GM18861 (cell line): ENCODE results near the gene KRT2.

Experiments
- ATAC-seq: cut with Tn5 transposase; IDR thresholded peaks from one replicate; pipeline ENCODE4 v1.9.1; 2021; ENCODE audit not compliant: unreplicated experiment

Gene KRT2

GRCh38 chr12:52617403-52617785, 34.6 kb downstream of the KRT2 start:
- ATAC-seq, result no peak

- ATAC-seq, result no peak
Observed at GRCh38 chr12:52616680-52617402, 35.2 kb downstream of the KRT2 start.

GRCh38 chr12:52615912-52616311, 36.1 kb downstream of the KRT2 start:
- ATAC-seq, result no peak

- ATAC-seq, result no peak
Observed at GRCh38 chr12:52615208-52615868, 36.7 kb downstream of the KRT2 start.

DNA sequence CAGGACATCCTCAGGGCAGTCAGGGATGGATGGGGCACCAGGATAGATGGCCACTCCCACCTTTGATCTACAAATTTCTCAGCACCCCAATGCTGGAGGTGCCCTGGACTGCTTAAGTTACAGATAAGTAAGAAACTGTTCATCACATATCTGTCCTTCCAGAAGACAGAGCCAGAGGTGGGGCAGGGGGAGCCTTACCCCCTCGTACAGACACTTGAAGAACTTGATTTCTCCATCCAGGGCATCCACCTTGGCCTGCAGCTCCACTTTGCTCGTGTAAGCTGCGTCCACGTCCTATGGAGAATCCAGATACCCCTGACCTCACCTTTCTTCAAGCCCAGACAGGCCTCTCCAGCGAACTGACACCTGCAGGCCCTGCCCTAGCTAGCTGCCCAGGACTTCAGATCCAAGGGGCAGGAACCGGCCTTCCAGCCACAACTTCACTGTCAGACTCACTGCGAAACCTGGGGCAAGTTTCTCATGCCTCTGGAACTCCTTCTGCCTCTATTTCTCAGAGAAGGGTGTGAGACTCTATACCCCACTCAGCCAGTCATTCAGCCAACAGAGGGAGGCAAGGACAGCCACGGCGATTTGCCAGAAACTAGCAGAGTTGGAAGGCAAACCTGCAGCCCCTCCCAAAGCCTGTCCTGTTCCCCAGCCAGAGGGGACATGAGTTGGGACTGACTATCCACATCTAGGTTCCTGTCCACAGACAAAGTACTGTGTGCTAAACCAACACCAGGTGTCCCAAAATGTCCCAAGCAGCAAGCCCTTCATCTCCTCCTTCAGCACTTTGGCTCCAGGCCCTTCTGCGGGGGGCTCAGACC, 37.4 kb downstream of the KRT2 start:
- ATAC-seq, result no peak

DNA sequence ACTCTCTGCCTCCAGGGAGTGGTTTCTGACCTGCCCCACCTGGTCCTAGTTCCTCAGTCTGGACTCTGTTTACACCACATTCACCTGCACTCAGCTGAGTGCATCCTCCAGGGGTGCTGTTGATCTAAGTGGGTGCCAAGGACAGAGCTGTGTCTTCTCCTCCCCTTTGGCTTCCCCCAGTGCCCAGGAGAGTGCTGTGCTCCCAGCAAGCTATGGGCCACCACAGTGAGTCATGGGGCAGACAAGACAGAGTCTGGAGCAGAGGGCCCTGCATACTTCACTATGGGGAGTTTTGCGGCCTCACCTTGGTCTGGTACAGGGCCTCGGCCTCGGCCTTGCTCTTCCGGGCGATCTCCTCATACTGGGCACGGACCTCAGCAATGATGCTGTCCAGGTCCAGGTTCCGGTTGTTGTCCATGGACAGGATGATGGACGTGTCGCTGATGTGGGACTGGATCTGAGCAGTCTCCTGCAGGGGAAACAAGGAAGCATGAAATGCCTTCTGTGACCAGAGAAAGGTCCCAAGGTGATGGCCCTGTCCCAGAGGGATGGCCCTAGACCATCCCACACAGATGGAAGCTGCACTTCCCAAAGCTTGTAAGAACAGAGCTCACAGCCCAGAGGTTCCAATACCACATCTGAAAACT, 38.5 kb downstream of the KRT2 start:
- no peak for ATAC-seq

DNA sequence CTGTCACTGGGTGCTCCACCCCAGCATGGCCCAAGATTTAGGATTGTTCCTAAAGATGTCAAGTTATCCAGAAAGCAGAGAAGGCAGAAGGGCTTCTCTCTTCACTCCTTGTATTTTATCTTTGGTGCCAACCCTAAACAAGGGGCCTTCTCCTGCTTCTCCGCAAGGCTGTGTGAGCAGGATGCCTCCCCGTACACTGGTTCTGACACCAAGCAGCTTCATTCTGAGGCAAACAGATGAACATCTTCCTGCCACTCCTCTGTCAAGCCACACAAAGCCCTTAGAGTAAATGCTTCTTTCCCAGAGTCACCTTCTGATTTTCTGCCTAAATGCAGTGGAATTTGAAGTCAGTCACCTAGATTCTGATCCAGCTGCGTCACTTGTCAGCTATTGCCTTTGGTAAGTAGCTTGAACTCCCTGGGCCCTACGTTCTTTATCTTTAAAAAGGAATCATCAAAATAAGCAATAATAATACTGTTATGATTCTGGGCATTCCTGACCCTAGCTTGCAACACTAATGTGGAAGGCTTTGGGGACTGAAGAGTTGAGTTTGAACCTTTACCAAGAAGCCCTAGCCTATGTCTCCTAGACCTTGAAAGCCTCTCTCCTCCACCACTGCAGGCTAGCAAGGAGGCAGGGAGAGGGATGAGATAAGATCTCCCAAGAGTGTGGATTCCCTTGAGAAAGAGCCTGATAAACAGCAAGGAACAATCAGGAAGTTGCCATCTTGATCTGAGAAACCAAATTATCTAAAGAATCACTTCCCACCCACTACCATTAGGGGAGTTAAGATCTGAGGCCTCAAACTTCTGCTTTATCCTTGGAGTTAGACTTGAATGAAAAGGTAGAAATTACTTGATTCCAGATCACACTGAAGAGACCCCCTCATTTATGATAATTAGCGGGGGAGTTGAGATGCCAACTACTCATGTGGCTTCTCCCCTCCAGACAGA, 39.3 kb downstream of the KRT2 start:
- no peak for ATAC-seq

GRCh38 chr12:52611080-52611468, 40.9 kb downstream of the KRT2 start:
- ATAC-seq, result no peak

GRCh38 chr12:52608826-52609630, 43.0 kb downstream of the KRT2 start:
- ATAC-seq, result no peak

DNA sequence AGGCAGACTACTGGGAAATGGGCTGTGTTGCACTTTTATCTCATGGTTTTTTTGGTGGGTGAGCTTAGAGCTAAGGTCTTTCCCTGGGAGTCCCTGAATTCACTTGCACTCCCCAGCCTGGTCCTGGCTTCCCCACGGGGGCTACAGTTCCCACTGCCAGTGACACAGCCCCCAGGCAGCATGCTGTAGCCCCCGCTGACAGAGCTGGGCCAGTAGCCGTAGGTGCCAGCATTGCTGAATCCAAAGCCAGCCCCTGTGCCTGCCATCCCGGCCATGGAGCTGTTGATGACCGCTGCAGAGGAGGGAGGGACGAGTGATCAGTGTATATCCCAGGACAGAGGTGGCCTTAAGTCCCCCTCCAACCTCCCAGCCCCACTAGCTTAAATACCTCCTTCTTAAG, 43.9 kb downstream of the KRT2 start:
- ATAC-seq, result no peak

GRCh38 chr12:52607314-52607713, 44.7 kb downstream of the KRT2 start:
- no peak for ATAC-seq

DNA sequence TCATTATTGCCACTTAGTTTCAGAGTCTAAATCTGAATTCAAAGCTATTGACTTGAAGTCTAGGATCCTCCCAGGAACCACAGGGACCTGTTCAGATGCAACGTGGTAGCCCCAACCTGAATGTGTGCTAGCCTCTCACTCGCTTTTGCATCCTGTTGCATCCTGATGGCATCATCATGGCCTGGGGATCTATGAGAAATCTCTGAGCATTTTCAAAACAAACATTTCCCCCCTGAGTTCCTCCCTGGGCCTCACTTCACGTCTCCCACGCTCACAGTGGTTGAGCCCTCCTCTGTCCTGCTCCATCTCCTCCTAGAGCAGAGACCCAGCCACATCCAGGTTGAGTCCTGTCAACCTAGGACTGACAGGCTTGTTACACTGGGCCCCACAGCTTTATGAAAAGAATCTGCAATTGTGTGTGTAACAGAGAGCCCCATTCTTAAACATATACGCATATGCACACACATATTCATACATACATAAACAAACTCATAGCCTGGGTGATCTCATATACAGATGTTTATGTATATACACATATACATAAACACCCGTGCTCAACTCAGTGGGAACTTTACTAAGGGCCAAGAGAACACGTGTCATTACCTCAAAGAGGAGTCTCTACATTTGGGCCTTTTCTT, 45.3 kb downstream of the KRT2 start:
- ATAC-seq, result no peak

DNA sequence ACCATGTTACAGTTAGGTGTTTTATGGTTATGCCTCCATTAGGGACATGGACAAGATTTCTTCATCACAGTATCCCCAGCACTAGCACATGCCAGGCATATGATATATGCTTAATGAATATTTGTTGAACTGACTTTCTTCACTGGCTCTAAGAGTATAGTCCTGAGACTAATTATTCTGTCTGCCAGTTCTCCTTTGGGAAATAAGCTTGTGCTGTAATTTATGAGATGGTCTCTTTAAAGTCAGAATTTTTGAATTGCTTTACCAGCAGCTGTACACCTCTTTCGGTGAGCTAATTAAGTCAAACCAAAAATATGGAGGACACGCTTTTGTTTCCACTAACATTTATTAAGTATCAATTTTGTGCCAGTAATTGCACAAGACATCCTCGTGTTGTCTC, 45.9 kb downstream of the KRT2 start:
- ATAC-seq, result no peak

DNA sequence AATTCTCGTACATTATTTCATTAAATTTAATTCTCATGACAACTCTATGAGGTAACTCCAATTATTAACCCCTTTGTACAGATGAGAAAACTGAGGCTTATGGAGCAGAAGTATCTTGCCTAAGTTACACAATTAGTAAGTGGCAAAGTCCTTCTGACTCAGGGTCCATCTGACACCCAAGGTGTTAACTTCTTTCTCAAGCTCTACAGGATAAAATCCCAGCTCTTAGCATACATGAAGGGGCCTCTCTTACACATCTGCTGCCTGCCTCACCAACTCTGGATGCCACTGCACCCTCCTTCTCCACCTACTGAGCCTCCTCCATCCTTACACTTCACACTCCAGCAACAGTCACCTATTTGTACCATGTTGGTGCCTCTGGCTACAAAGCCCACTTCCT, 46.5 kb downstream of the KRT2 start:
- ATAC-seq, result no peak

- no peak for ATAC-seq
Observed at GRCh38 chr12:52604859-52605258, 47.2 kb downstream of the KRT2 start.

GRCh38 chr12:52603314-52603713, 48.7 kb downstream of the KRT2 start:
- ATAC-seq, result no peak

- ATAC-seq, result no peak
Observed at GRCh38 chr12:52602552-52602951, 49.5 kb downstream of the KRT2 start.

GRCh38 chr12:52601671-52602070, 50.3 kb downstream of the KRT2 start:
- no peak for ATAC-seq

GRCh38 chr12:52600941-52601481, 51.0 kb downstream of the KRT2 start, which contains the start of gene KRT72:
Gene KRT72, minus strand, starts transcription at chr12:52601463. Its CDS starts 11 bp downstream, at chr12:52601452.
- no peak for ATAC-seq
